Neural progenitor cell (in vitro differentiated cells): Measurements from ENCODE around the gene CLSTN2. TPM values are rescaled to one million over a fixed set of nuclear protein-coding genes. Genes with fewer than 3 reads are reported as not detected.

Source experiments
- DNase-seq: peaks from one replicate; pipeline ENCODE4 v3.0.0-alpha.2; 2016; ENCODE audit warnings: low spot score
- H2AFZ ChIP-seq: fragments of 200-600 bp; sonication (generic); replicated peaks from 2 replicates; pipeline ENCODE4 v1.6.1; 2016; ENCODE audit warnings: antibody characterized with exemption
- H3F3A ChIP-seq: fragments of 200-600 bp; sonication (generic); 2 replicates; pipeline ENCODE4 v1.6.1; 2016; ENCODE audit warnings: antibody characterized with exemption, low read depth
- H3K27ac ChIP-seq: fragments of 200-600 bp; sonication (generic); 2 replicates; pipeline ENCODE4 v1.5.1; 2016; ENCODE audit warnings: mild to moderate bottlenecking
- H3K27me3 ChIP-seq: fragments of 200-600 bp; sonication (generic); 2 replicates; pipeline ENCODE4 v1.6.1; 2016; ENCODE audit warnings: mild to moderate bottlenecking, moderate library complexity
- H3K36me3 ChIP-seq: fragments of 200-600 bp; sonication (generic); 2 replicates; pipeline ENCODE4 v1.5.1; 2016
- H3K4me1 ChIP-seq: fragments of 200-600 bp; sonication (generic); 2 replicates; pipeline ENCODE4 v1.6.1; 2016; ENCODE audit warnings: mixed run types
- H3K4me2 ChIP-seq: fragments of 200-600 bp; sonication (generic); 2 replicates; pipeline ENCODE4 v1.6.1; 2016
- H3K4me3 ChIP-seq: fragments of 200-600 bp; sonication (generic); 2 replicates; pipeline ENCODE4 v1.5.1; 2016
- H3K79me2 ChIP-seq: fragments of 200-600 bp; sonication (generic); 2 replicates; pipeline ENCODE4 v1.6.1; 2016; ENCODE audit warnings: low read depth
- H3K9ac ChIP-seq: fragments of 200-600 bp; sonication (generic); 2 replicates; pipeline ENCODE4 v1.6.1; 2016
- H3K9me3 ChIP-seq: fragments of 200-600 bp; sonication (generic); 2 replicates; pipeline ENCODE4 v1.5.1; 2016; ENCODE audit warnings: low read depth
- H4K20me1 ChIP-seq: fragments of 200-600 bp; sonication (generic); 2 replicates; pipeline ENCODE4 v1.6.1; 2016; ENCODE audit warnings: low read depth
- H3K27ac Mint-ChIP-seq: 3 replicates; pipeline ENCODE4 v1.8.0; 2021; ENCODE audit warnings: mixed read lengths
- H3K27me3 Mint-ChIP-seq: 2 replicates; pipeline ENCODE4 v1.8.0; 2022; ENCODE audit warnings: low read depth, mild to moderate bottlenecking, inconsistent platforms, moderate library complexity, mixed read lengths; ENCODE audit not compliant: insufficient read depth
- H3K36me3 Mint-ChIP-seq: 3 replicates; pipeline ENCODE4 v1.8.0; 2021; ENCODE audit warnings: mixed read lengths
- H3K4me1 Mint-ChIP-seq: 3 replicates; pipeline ENCODE4 v1.8.0; 2021; ENCODE audit warnings: mixed read lengths
- H3K4me3 Mint-ChIP-seq: 3 replicates; pipeline ENCODE4 v1.8.0; 2021; ENCODE audit warnings: mild to moderate bottlenecking, moderate library complexity, mixed read lengths
- H3K9me3 Mint-ChIP-seq: 3 replicates; pipeline ENCODE4 v1.8.0; 2020; ENCODE audit warnings: mixed read lengths
- EZH2 ChIP-seq: fragments of 200-600 bp; sonication (generic); IDR thresholded peaks from 2 replicates; pipeline ENCODE4 v1.6.1; 2017; ENCODE audit warnings: antibody characterized with exemption, mild to moderate bottlenecking, moderate library complexity
- EZH2phosphoT487 ChIP-seq: fragments of 200-600 bp; sonication (generic); IDR thresholded peaks from 2 replicates; pipeline ENCODE4 v1.6.1; 2017; ENCODE audit warnings: antibody characterized with exemption
- total RNA-seq: library from RNA; depleted of rRNA; stranded (reverse); fragments of >200 nt; gene quantifications from 2 replicates; pipeline ENCODE4 v1.2.3, GENCODE V29; 2015; ENCODE audit warnings: low replicate concordance
- TF ChIP-seq, protein P1 (sequence below): fragments of 200-600 bp; sonication (generic); IDR thresholded peaks from 2 replicates; pipeline ENCODE4 v1.5.1; 2017; ENCODE audit warnings: antibody characterized with exemption, mild to moderate bottlenecking

CLSTN2 gene
- total RNA-seq, 1 donor from 2014 or later: 0.22 TPM

DNA sequence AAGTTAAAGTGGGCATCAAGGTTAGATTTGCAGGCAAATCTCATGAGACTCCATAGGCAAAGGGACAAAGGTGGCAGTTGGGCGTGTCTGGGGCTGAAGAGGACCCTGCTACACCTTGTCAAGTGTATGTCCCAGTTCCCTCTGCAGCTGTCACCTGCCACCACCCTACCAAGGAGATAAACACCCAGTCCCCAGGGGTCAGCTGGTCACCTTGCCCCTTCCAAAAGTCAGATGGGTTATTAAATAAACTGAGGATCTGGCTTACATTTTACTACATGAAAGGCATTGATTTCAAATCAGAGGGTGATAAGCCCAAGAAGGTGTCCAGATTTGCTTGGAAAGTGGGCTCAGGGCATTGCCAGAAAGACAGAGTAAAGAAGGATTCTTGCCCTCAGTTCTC is 494.8 kb downstream of the CLSTN2 start:
- no peak overlapping the region for H3K27ac Mint-ChIP-seq
- Histone ChIP-seq H3K4me1 (peaks cover 20% of the 10 kb centered on the region), H3K9ac (no peak overlapping the region), H3K4me2 (no peak overlapping the region), H2AFZ (no peak overlapping the region), H3K27ac (no peak overlapping the region), H3K79me2 (no peaks in the 10 kb centered on the region), H3F3A (no peaks in the 10 kb centered on the region), H3K27me3 (no peaks in the 10 kb centered on the region), H3K9me3 (no peaks in the 10 kb centered on the region), H3K36me3 (no peaks in the 10 kb centered on the region), H4K20me1 (no peaks in the 10 kb centered on the region), H3K4me3 (no peak overlapping the region)
- no peak overlapping the region for H3K4me3 Mint-ChIP-seq
- no peak for DNase-seq
- TF ChIP-seq, protein P1, sequence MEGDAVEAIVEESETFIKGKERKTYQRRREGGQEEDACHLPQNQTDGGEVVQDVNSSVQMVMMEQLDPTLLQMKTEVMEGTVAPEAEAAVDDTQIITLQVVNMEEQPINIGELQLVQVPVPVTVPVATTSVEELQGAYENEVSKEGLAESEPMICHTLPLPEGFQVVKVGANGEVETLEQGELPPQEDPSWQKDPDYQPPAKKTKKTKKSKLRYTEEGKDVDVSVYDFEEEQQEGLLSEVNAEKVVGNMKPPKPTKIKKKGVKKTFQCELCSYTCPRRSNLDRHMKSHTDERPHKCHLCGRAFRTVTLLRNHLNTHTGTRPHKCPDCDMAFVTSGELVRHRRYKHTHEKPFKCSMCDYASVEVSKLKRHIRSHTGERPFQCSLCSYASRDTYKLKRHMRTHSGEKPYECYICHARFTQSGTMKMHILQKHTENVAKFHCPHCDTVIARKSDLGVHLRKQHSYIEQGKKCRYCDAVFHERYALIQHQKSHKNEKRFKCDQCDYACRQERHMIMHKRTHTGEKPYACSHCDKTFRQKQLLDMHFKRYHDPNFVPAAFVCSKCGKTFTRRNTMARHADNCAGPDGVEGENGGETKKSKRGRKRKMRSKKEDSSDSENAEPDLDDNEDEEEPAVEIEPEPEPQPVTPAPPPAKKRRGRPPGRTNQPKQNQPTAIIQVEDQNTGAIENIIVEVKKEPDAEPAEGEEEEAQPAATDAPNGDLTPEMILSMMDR: no peak
- no peak for TF ChIP-seq EZH2phosphoT487
- TF ChIP-seq EZH2: no peak
- H3K4me1 Mint-ChIP-seq: peaks cover 41% of the 10 kb centered on the region
- peaks cover 5% of the 10 kb centered on the region for H3K27me3 Mint-ChIP-seq
- H3K9me3 Mint-ChIP-seq: no peaks in the 10 kb centered on the region
- H3K36me3 Mint-ChIP-seq: no peaks in the 10 kb centered on the region

DNA sequence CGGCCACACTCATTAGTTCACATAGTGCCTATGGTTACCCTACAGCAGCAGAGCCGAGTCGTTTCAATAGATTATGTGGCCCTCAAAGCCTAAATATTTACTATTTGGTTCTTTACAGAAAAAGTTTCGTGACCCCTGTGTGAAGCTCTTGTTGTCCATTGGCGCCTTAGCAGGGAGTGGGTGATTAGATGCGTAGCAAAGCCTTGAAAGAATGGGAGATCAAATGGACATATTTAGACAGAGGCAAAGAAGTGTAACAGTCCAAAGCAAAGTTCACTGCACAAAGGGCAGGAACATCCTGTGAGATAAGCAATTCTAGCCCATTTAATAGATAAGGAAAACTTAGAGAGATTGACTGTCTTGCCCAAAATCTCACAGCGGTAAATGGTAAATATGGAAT is 495.5 kb downstream of the CLSTN2 start:
- Histone ChIP-seq H3K9ac (no peak overlapping the region), H4K20me1 (no peaks in the 10 kb centered on the region), H3F3A (no peaks in the 10 kb centered on the region), H3K27ac (no peak overlapping the region), H2AFZ (no peak overlapping the region), H3K4me2 (no peak overlapping the region), H3K9me3 (no peaks in the 10 kb centered on the region), H3K36me3 (no peaks in the 10 kb centered on the region), H3K4me1 (peaks cover 20% of the 10 kb centered on the region), H3K79me2 (no peaks in the 10 kb centered on the region), H3K4me3 (no peak overlapping the region), H3K27me3 (no peaks in the 10 kb centered on the region)
- H3K9me3 Mint-ChIP-seq: no peaks in the 10 kb centered on the region
- DNase-seq: no peak
- H3K36me3 Mint-ChIP-seq: no peaks in the 10 kb centered on the region
- TF ChIP-seq EZH2phosphoT487 (no peak), EZH2 (no peak)
- TF ChIP-seq, protein P1: no peak
- H3K4me3 Mint-ChIP-seq: no peak overlapping the region
- peaks cover 41% of the 10 kb centered on the region for H3K4me1 Mint-ChIP-seq
- H3K27ac Mint-ChIP-seq: no peak overlapping the region
- H3K27me3 Mint-ChIP-seq: peaks cover 5% of the 10 kb centered on the region

DNA sequence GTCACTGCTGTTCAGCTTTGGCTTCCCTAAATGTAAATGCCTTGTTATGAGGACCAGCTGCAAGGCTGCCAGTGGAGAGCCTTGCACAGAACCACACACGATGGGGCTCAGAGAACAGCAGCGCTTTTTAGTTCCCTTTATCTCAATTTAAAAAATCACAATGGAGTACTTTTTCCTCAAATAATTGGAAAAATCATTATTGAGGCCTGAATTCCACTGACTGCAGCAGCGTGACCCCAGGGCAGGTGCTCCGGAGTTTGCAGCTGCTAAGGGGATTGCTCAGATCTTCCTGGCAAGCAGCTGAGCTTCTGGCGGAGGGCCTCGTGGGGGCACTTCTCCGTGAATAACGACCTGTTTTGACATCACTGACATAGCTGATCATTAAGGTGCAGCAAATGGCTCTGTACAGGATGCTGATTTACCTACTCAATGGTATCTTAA is 497.3 kb downstream of the CLSTN2 start:
- H3K9me3 Mint-ChIP-seq: no peaks in the 10 kb centered on the region
- Histone ChIP-seq H3K79me2 (no peaks in the 10 kb centered on the region), H3K27me3 (no peaks in the 10 kb centered on the region), H2AFZ (no peak overlapping the region), H3K4me3 (no peak overlapping the region), H3K36me3 (no peaks in the 10 kb centered on the region), H3K9ac (no peak overlapping the region), H3K27ac (no peak overlapping the region), H3K4me2 (peak overlapping the region; percentile 12), H3F3A (no peaks in the 10 kb centered on the region), H4K20me1 (no peaks in the 10 kb centered on the region), H3K9me3 (no peaks in the 10 kb centered on the region), H3K4me1 (peaks cover 20% of the 10 kb centered on the region)
- H3K4me1 Mint-ChIP-seq: peaks cover 41% of the 10 kb centered on the region
- DNase-seq: peak; percentile 27
- H3K27me3 Mint-ChIP-seq: peaks cover 3% of the 10 kb centered on the region
- no peak for TF ChIP-seq EZH2phosphoT487
- TF ChIP-seq EZH2: no peak
- TF ChIP-seq, protein P1: no peak
- H3K27ac Mint-ChIP-seq: no peak overlapping the region
- no peak overlapping the region for H3K4me3 Mint-ChIP-seq
- H3K36me3 Mint-ChIP-seq: no peaks in the 10 kb centered on the region
